Endothelial cell of umbilical vein (primary cell): ENCODE measurements around the gene COA4.

Source experiments
- JUN ChIP-seq: IDR thresholded peaks from 2 replicates; pipeline ENCODE4 v1.6.1; 2011; ENCODE audit warnings: borderline replicate concordance, low read depth; ENCODE audit not compliant: insufficient read length, insufficient read depth
- POLR2A ChIP-seq: IDR thresholded peaks from 2 replicates; pipeline ENCODE4 v1.6.1; 2012; ENCODE audit warnings: low read depth, mild to moderate bottlenecking, control low read depth, low read length
- TF ChIP-seq, protein P1 (sequence below), 2 donors: IDR thresholded peaks; 1 replicate in 1 of 2; 2 replicates in 1 of 2; pipeline ENCODE4 v1.5.1; 2011; ENCODE audit warnings: low read length in 2 of 2, mild to moderate bottlenecking in 2 of 2, moderate library complexity in 2 of 2, control low read depth in 1 of 2, inconsistent platforms in 1 of 2, low read depth in 1 of 2; ENCODE audit not compliant: insufficient read depth in 1 of 2; ENCODE audit errors: extremely low read depth in 1 of 2

GRCh38 chr11:73860202-73860601 lies 16.4 kb downstream of the COA4 start:
- TF ChIP-seq, protein P1, sequence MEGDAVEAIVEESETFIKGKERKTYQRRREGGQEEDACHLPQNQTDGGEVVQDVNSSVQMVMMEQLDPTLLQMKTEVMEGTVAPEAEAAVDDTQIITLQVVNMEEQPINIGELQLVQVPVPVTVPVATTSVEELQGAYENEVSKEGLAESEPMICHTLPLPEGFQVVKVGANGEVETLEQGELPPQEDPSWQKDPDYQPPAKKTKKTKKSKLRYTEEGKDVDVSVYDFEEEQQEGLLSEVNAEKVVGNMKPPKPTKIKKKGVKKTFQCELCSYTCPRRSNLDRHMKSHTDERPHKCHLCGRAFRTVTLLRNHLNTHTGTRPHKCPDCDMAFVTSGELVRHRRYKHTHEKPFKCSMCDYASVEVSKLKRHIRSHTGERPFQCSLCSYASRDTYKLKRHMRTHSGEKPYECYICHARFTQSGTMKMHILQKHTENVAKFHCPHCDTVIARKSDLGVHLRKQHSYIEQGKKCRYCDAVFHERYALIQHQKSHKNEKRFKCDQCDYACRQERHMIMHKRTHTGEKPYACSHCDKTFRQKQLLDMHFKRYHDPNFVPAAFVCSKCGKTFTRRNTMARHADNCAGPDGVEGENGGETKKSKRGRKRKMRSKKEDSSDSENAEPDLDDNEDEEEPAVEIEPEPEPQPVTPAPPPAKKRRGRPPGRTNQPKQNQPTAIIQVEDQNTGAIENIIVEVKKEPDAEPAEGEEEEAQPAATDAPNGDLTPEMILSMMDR (IDR thresholded peaks at IDR 0.05; ENCODE audit: extremely low read depth in 1 of 2, insufficient read depth in 1 of 2, low read depth in 1 of 2, low read length in 2 of 2) = no peak
- TF ChIP-seq JUN = no peak
- no peak for TF ChIP-seq POLR2A
